ENCODE measurements around the gene SRGAP1. TPM values are rescaled to one million over a fixed set of nuclear protein-coding genes. Genes with fewer than 3 reads are reported as not detected.

SRGAP1 gene
- total and polyA plus RNA-seq, 2 of the 13 experiments (the other 11 are each of a cell fraction or from before 2014, with no cell fraction given): 1.6 to 3.4 TPM

DNA sequence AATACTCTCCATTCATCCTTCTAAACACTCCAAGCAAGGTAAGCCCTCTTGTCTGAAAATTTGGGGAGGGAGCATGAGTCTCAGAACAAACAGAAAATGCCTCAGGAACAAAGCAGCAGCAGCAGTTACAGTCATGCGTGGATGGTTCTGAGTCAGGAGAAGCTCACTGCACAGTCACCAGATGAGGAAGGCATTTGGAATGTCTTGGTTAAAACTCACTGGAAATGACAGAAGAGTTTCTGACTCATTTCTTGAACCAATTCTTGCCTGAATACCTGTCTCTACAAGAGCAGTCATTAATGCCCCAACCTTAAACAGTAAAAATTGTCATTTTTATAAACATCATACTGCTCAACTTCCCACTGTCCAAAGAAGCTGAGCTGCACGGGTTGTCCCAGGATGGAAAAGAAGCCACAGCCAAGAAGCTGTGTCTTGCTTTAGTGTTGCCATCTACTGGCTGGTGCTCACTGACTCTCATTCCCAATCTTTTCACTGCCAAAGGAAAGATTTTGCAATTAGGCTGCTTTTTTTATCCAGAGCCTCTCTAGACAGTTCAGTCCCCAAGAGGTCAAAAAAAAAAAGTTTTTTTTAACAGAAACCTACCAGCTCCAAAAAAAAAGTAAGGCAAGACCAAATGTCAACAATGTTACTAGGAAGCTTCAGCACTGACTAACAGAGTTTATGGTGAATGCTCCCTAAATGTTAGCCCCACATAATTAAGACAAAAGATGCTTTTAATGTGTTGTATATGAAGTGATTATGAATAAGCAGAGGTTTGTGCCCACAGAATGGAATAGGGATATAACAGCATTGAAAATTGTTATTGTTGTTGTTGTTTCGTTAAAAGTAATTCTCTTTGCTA lies 337.2 kb downstream of the SRGAP1 start:
- no peaks in the 10 kb centered on the region for H3K36me3 ChIP-seq (replicated peaks in 1 of 2; ENCODE audit: control insufficient read depth in 1 of 2, insufficient read depth in 2 of 2, low read length in 2 of 2)
- ATAC-seq (peak; percentile 92), DNase-seq (ENCODE audit: low spot score) (peak; percentile 32), FAIRE-seq (peak; percentile 87)
- WGBS (ENCODE audit: low lambda C conversion rate): 24% methylated on average over 3 of the region's 3 CpGs
- no peaks in the 10 kb centered on the region for H3K27me3 ChIP-seq (ENCODE audit: control insufficient read depth in 1 of 2, insufficient read depth in 2 of 2, low read length in 2 of 2)
- in situ Hi-C loops (cut with HindIII; ENCODE audit: extremely low pct_ligation_motif_present, low pct_unique_long_range_greater_than_20kb) (loop anchor here (5.0 kb wide), 1 partner anchor 339 kb away; the partner anchor contains the start of gene SRGAP1), intact Hi-C loops (cut with micrococcal nuclease; ENCODE audit: unreplicated experiment) (loop anchor here (1.0 kb wide), 3 partner anchors 75 to 342 kb away; no protein-coding TSS in a partner anchor)
- H4K20me1 ChIP-seq (ENCODE audit: insufficient read depth, low read length): no peaks in the 10 kb centered on the region
- CTCF ChIA-PET (ENCODE audit: low intra/inter-chr PET ratio, low total read pairs): interaction anchor here (1.3 to 1.6 kb wide), 3 partner anchors 338 to 356 kb away, joined by 7 to 11 read pairs (median 8); no protein-coding TSS in a partner anchor
- POLR2A ChIA-PET: interaction anchor here (1.2 kb wide), 1 partner anchor 338 kb away, joined by 4 read pairs; no protein-coding TSS in a partner anchor
- no TSS peak for BruUV-seq (replicated peaks)
- H3K79me2 ChIP-seq (ENCODE audit: insufficient read depth, low read length): no peaks in the 10 kb centered on the region
- no peak overlapping the region for H2AFZ ChIP-seq (ENCODE audit: low read length)
- no peak overlapping the region for H3K4me2 ChIP-seq (ENCODE audit: low read depth, low read length)
- H3K9me3 ChIP-seq (ENCODE audit: low read length): no peaks in the 10 kb centered on the region
- H3K27ac ChIP-seq (ENCODE audit: extremely low read length, insufficient read depth, low read length): no peak overlapping the region
- H3K9ac ChIP-seq (ENCODE audit: insufficient read depth, low read depth, low read length): no peak overlapping the region
- no peak overlapping the region for H3K4me3 ChIP-seq (replicated peaks in 1 of 3; ENCODE audit: insufficient read depth in 1 of 3, low read depth in 2 of 3, low read length in 3 of 3)
- 0 out of 2 replicates have a peak, but pooled peaks cover 7% of the 10 kb centered on the region for H3K4me1 ChIP-seq (ENCODE audit: insufficient read depth, low read length)
- TF ChIP-seq SALL1 (CRISPR knock-in tag; IDR thresholded peaks at IDR 0.05): no peak
- peak; percentile 27; the same call in 1 of the 2 replicates for TF ChIP-seq SAP130 (CRISPR knock-in tag; IDR thresholded peaks at IDR 0.05; ENCODE audit: low read depth)
- no peak for TF ChIP-seq XBP1 (CRISPR knock-in tag; IDR thresholded peaks at IDR 0.05)
- TF ChIP-seq ELF3 (CRISPR knock-in tag; IDR thresholded peaks at IDR 0.05): 0 out of 2 replicates have a peak, but pooled peaks have one; percentile 34
- 0 out of 2 replicates have a peak, but pooled peaks have one; percentile 24 for TF ChIP-seq FOSL2 (CRISPR knock-in tag; IDR thresholded peaks at IDR 0.05)
- TF ChIP-seq ZNF335 (CRISPR knock-in tag; IDR thresholded peaks at IDR 0.05): no peak
- TF ChIP-seq, protein P1, sequence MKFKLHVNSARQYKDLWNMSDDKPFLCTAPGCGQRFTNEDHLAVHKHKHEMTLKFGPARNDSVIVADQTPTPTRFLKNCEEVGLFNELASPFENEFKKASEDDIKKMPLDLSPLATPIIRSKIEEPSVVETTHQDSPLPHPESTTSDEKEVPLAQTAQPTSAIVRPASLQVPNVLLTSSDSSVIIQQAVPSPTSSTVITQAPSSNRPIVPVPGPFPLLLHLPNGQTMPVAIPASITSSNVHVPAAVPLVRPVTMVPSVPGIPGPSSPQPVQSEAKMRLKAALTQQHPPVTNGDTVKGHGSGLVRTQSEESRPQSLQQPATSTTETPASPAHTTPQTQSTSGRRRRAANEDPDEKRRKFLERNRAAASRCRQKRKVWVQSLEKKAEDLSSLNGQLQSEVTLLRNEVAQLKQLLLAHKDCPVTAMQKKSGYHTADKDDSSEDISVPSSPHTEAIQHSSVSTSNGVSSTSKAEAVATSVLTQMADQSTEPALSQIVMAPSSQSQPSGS (CRISPR knock-in tag; IDR thresholded peaks at IDR 0.05): no peak
- TF ChIP-seq, protein P2, sequence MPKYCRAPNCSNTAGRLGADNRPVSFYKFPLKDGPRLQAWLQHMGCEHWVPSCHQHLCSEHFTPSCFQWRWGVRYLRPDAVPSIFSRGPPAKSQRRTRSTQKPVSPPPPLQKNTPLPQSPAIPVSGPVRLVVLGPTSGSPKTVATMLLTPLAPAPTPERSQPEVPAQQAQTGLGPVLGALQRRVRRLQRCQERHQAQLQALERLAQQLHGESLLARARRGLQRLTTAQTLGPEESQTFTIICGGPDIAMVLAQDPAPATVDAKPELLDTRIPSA (CRISPR knock-in tag; IDR thresholded peaks at IDR 0.05; ENCODE audit: borderline replicate concordance): no peak
- peak; percentile 78 for TF ChIP-seq SMC3 (IDR thresholded peaks at IDR 0.05; ENCODE audit: low read length)
- TF ChIP-seq ZNF709 (CRISPR knock-in tag; IDR thresholded peaks at IDR 0.05): no peak
- TF ChIP-seq RAD21 (CRISPR knock-in tag; IDR thresholded peaks at IDR 0.05): peak; percentile 58; the same call in 1 of the 2 replicates
- no peak for TF ChIP-seq DMAP1 (CRISPR knock-in tag; IDR thresholded peaks at IDR 0.05)
- no peak for TF ChIP-seq THAP11 (CRISPR knock-in tag; IDR thresholded peaks at IDR 0.05)
- no peak for TF ChIP-seq PAX8 (CRISPR knock-in tag; IDR thresholded peaks at IDR 0.05; ENCODE audit: borderline replicate concordance)
- TF ChIP-seq ZMYM4 (CRISPR knock-in tag; IDR thresholded peaks at IDR 0.05): 0 out of 2 replicates have a peak, but pooled peaks have one; percentile 15
- TF ChIP-seq ZNF564 (CRISPR knock-in tag; IDR thresholded peaks at IDR 0.05): no peak
- TF ChIP-seq CTCF (CRISPR knock-in tag; IDR thresholded peaks at IDR 0.05): peak; percentile 77
- TF ChIP-seq, protein P3, sequence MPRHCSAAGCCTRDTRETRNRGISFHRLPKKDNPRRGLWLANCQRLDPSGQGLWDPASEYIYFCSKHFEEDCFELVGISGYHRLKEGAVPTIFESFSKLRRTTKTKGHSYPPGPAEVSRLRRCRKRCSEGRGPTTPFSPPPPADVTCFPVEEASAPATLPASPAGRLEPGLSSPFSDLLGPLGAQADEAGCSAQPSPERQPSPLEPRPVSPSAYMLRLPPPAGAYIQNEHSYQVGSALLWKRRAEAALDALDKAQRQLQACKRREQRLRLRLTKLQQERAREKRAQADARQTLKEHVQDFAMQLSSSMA (CRISPR knock-in tag; IDR thresholded peaks at IDR 0.05): no peak
- TF ChIP-seq ATF7-NPFF (CRISPR knock-in tag; IDR thresholded peaks at IDR 0.05; ENCODE audit: low read depth): no peak
- TF ChIP-seq ZNF556 (CRISPR knock-in tag; IDR thresholded peaks at IDR 0.05; ENCODE audit: borderline replicate concordance): no peak
- TF ChIP-seq XRCC5 (optimal IDR thresholded peaks at IDR 0.05; ENCODE audit: low read length): peak; percentile 28
